Measurements from ENCODE around the gene GPR17. TPM values are rescaled to one million over a fixed set of nuclear protein-coding genes. Genes with fewer than 3 reads are reported as not detected.

The GPR17 gene
- total RNA-seq, 1 experiment from 2014 or later, result 1.0 TPM

GRCh38 chr2:127681976-127682857, 36.3 kb downstream of the GPR17 start:
- DNase-seq (no peak), ATAC-seq (no peak)
- Histone ChIP-seq H3F3A (ENCODE audit: low read length, unreplicated experiment) (no peaks in the 10 kb centered on the region), H3K9ac (ENCODE audit: low read length) (no peak overlapping the region), H4K20me1 (ENCODE audit: low read length) (no peaks in the 10 kb centered on the region), H3K36me3 (ENCODE audit: low read depth, low read length) (no peaks in the 10 kb centered on the region), H3K27me3 (ENCODE audit: low read length) (no peaks in the 10 kb centered on the region), H3K9me2 (replicated peaks; ENCODE audit: low read length) (no peaks in the 10 kb centered on the region), H3K27ac (ENCODE audit: low read length) (no peak overlapping the region), H3K4me1 (ENCODE audit: insufficient read depth, low read length) (no peaks in the 10 kb centered on the region), H2AFZ (ENCODE audit: low read length) (no peak overlapping the region), H3K79me2 (ENCODE audit: low read length) (no peaks in the 10 kb centered on the region), H3K4me2 (ENCODE audit: low read length) (no peak overlapping the region), H3K4me3 (ENCODE audit: low read length) (no peak overlapping the region), H3K9me3 (ENCODE audit: low read length) (no peaks in the 10 kb centered on the region)
- ChIA-PET CTCF (no interaction called here), POLR2A (ENCODE audit: unreplicated experiment) (no interaction called here)
- TF ChIP-seq, protein P1, sequence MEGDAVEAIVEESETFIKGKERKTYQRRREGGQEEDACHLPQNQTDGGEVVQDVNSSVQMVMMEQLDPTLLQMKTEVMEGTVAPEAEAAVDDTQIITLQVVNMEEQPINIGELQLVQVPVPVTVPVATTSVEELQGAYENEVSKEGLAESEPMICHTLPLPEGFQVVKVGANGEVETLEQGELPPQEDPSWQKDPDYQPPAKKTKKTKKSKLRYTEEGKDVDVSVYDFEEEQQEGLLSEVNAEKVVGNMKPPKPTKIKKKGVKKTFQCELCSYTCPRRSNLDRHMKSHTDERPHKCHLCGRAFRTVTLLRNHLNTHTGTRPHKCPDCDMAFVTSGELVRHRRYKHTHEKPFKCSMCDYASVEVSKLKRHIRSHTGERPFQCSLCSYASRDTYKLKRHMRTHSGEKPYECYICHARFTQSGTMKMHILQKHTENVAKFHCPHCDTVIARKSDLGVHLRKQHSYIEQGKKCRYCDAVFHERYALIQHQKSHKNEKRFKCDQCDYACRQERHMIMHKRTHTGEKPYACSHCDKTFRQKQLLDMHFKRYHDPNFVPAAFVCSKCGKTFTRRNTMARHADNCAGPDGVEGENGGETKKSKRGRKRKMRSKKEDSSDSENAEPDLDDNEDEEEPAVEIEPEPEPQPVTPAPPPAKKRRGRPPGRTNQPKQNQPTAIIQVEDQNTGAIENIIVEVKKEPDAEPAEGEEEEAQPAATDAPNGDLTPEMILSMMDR (conservative IDR thresholded peaks at IDR 0.05; ENCODE audit: low read depth, low read length), result no peak
- TF ChIP-seq EZH2 (IDR thresholded peaks at IDR 0.05; ENCODE audit: low read length, unreplicated experiment) (no peak), EZH2phosphoT487 (IDR thresholded peaks at IDR 0.05; ENCODE audit: borderline replicate concordance, low read length) (no peak)
- no TSS peak for BruUV-seq (replicated peaks)
- intact Hi-C loops (cut with micrococcal nuclease), result no loop called here

DNA sequence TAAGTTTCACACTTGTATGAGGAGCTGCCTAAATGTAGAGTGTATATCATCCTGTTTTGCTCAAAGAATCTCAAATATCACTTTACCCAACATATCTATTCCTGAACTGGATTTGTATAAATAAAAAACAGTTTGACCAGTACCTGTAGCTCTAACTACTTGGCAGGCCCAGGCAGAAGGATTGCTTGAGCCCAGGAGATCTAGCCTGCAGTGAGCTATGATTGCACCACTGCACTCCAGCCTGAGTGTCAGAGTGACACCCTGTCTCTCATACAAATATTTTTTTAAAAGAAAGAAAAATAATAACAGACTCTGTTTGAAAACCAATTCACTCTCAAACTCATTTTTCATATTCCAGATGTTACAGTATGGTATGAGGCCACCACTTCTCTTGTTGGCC, 37.1 kb downstream of the GPR17 start:
- H2AFZ ChIP-seq (ENCODE audit: low read length), result no peak overlapping the region
- no peak overlapping the region for H3K9ac ChIP-seq (ENCODE audit: low read length)
- intact Hi-C loops (cut with micrococcal nuclease), result no loop called here
- H3K4me1 ChIP-seq (ENCODE audit: insufficient read depth, low read length), result no peaks in the 10 kb centered on the region
- H3K36me3 ChIP-seq (ENCODE audit: low read depth, low read length), result no peaks in the 10 kb centered on the region
- DNase-seq, result no peak
- no peak overlapping the region for H3K4me2 ChIP-seq (ENCODE audit: low read length)
- H3F3A ChIP-seq (ENCODE audit: low read length, unreplicated experiment), result no peaks in the 10 kb centered on the region
- BruUV-seq (replicated peaks), result no TSS peak
- no peaks in the 10 kb centered on the region for H3K27me3 ChIP-seq (ENCODE audit: low read length)
- H3K9me3 ChIP-seq (ENCODE audit: low read length), result 0 out of 2 replicates have a peak, but pooled peaks cover under 1% of the 10 kb centered on the region
- H3K27ac ChIP-seq (ENCODE audit: low read length), result no peak overlapping the region
- no peak for ATAC-seq
- no peaks in the 10 kb centered on the region for H3K9me2 ChIP-seq (replicated peaks; ENCODE audit: low read length)
- ChIA-PET POLR2A (ENCODE audit: unreplicated experiment) (no interaction called here), CTCF (no interaction called here)
- no peaks in the 10 kb centered on the region for H4K20me1 ChIP-seq (ENCODE audit: low read length)
- no peak overlapping the region for H3K4me3 ChIP-seq (ENCODE audit: low read length)
- H3K79me2 ChIP-seq (ENCODE audit: low read length), result no peaks in the 10 kb centered on the region
- TF ChIP-seq EZH2 (IDR thresholded peaks at IDR 0.05; ENCODE audit: low read length, unreplicated experiment) (no peak), EZH2phosphoT487 (IDR thresholded peaks at IDR 0.05; ENCODE audit: borderline replicate concordance, low read length) (no peak)
- TF ChIP-seq, protein P1 (conservative IDR thresholded peaks at IDR 0.05; ENCODE audit: low read depth, low read length), result no peak

DNA sequence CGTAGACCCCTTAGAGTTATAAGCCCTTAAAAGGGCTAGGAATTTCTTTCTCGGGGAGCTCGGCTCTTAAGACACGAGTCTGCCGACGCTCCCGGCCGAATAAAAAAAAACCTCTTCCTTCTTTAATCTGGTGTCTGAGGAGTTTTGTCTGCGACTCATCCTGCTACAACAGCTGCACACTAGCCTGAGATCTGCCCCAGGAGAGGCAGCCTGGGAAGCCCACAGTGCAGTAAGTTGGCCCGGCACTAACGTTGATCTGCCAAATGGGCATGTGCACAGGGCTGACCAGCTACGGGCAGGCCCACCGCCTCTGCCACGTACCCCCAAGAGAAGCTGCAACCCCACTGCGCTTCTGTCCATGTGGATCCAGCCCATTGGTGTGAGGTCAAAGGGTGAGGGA, 37.8 kb downstream of the GPR17 start:
- POLR2A ChIA-PET (ENCODE audit: unreplicated experiment), result no interaction called here
- BruUV-seq (replicated peaks), result no TSS peak
- no peaks in the 10 kb centered on the region for H4K20me1 ChIP-seq (ENCODE audit: low read length)
- no peaks in the 10 kb centered on the region for H3K9me2 ChIP-seq (replicated peaks; ENCODE audit: low read length)
- TF ChIP-seq, protein P1 (conservative IDR thresholded peaks at IDR 0.05; ENCODE audit: low read depth, low read length), result no peak
- TF ChIP-seq EZH2 (IDR thresholded peaks at IDR 0.05; ENCODE audit: low read length, unreplicated experiment) (no peak), EZH2phosphoT487 (IDR thresholded peaks at IDR 0.05; ENCODE audit: borderline replicate concordance, low read length) (no peak)
- no peaks in the 10 kb centered on the region for H3K27me3 ChIP-seq (ENCODE audit: low read length)
- no peaks in the 10 kb centered on the region for H3K4me1 ChIP-seq (ENCODE audit: insufficient read depth, low read length)
- H3K4me2 ChIP-seq (ENCODE audit: low read length), result no peak overlapping the region
- CTCF ChIA-PET, result no interaction called here
- no peaks in the 10 kb centered on the region for H3K36me3 ChIP-seq (ENCODE audit: low read depth, low read length)
- H3F3A ChIP-seq (ENCODE audit: low read length, unreplicated experiment), result no peaks in the 10 kb centered on the region
- intact Hi-C loops (cut with micrococcal nuclease), result no loop called here
- DNase-seq (no peak), ATAC-seq (no peak)
- no peaks in the 10 kb centered on the region for H3K79me2 ChIP-seq (ENCODE audit: low read length)
- 0 out of 2 replicates have a peak, but pooled peaks cover 5% of the 10 kb centered on the region for H3K9me3 ChIP-seq (ENCODE audit: low read length)
- no peak overlapping the region for H2AFZ ChIP-seq (ENCODE audit: low read length)
- no peak overlapping the region for H3K9ac ChIP-seq (ENCODE audit: low read length)
- no peak overlapping the region for H3K27ac ChIP-seq (ENCODE audit: low read length)
- H3K4me3 ChIP-seq (ENCODE audit: low read length), result no peak overlapping the region

All from PC-3 (cell line).